IMR-90 (cell line): ENCODE measurements around the gene LYRM4. TPM values are rescaled to one million over a fixed set of nuclear protein-coding genes. Genes with fewer than 3 reads are reported as not detected.

Experiments used
- ATAC-seq: fragments of 200-7000 bp; cut with Tn5 transposase; 2 replicates; pipeline ENCODE4 v1.9.1; 2020; ENCODE audit warnings: low read depth, mild to moderate bottlenecking, moderate library complexity
- BruUV-seq: library from RNA; stranded (reverse); fragments of 400-500 nt; replicated peaks from 2 replicates; lab custom pipeline; 2021; lab: Mats Ljungman, UMichigan
- CTCF ChIA-PET: fragments of 300-600 bp; formaldehyde crosslinking; extraction: SDS; loops from one replicate; lab custom pipeline; 2021; ENCODE audit warnings: antibody characterized with exemption; lab: Yijun Ruan, JAX
- POLR2A ChIA-PET: fragments of 300-600 bp; sonication (Branson Sonifier 250); formaldehyde crosslinking; loops from one replicate; lab custom pipeline; 2022; ENCODE audit warnings: antibody characterized with exemption; ENCODE audit not compliant: unreplicated experiment; lab: Charles Lee
- DNase-seq: peaks from one replicate; pipeline ENCODE4 v3.0.0; 2013
- H2AFZ ChIP-seq: replicated peaks from 2 replicates; pipeline ENCODE3; 2013; ENCODE audit warnings: low read length, mild to moderate bottlenecking; ENCODE audit not compliant: poor library complexity
- H2AK5ac ChIP-seq: 2 replicates; pipeline ENCODE4 v1.6.1; 2013; ENCODE audit warnings: low read depth, low read length, inconsistent platforms
- H2AK9ac ChIP-seq: replicated peaks from 2 replicates; pipeline ENCODE3; 2013; ENCODE audit warnings: mild to moderate bottlenecking, low read depth, low read length, moderate library complexity; ENCODE audit not compliant: poor library complexity
- H2BK120ac ChIP-seq: 2 replicates; pipeline ENCODE4 v1.6.1; 2013; ENCODE audit warnings: low read depth, low read length, inconsistent platforms
- H2BK15ac ChIP-seq: 3 replicates; pipeline ENCODE4 v1.6.1; 2013; ENCODE audit warnings: low read depth, low read length, inconsistent platforms
- H2BK20ac ChIP-seq: 2 replicates; pipeline ENCODE4 v1.6.1; 2013; ENCODE audit warnings: low read depth, mild to moderate bottlenecking, inconsistent platforms, low read length, moderate library complexity
- H2BK5ac ChIP-seq: 2 replicates; pipeline ENCODE4 v1.6.1; 2013; ENCODE audit warnings: mild to moderate bottlenecking, low read depth, low read length, inconsistent platforms; ENCODE audit not compliant: poor library complexity, severe bottlenecking
- H3K14ac ChIP-seq: replicated peaks from 2 replicates; pipeline ENCODE4 v1.6.1; 2013; ENCODE audit warnings: low read depth, low read length, inconsistent platforms
- H3K18ac ChIP-seq: 2 replicates; pipeline ENCODE4 v1.6.1; 2013; ENCODE audit warnings: low read depth, low read length, control low read depth
- H3K23ac ChIP-seq: 2 replicates; pipeline ENCODE4 v1.6.1; 2013; ENCODE audit warnings: low read depth, low read length, inconsistent platforms
- H3K27ac ChIP-seq: 2 replicates; pipeline ENCODE4 v1.5.1; 2013; ENCODE audit warnings: mild to moderate bottlenecking, control low read depth, low read length; ENCODE audit not compliant: insufficient read depth
- H3K27me3 ChIP-seq: 2 replicates; pipeline ENCODE4 v1.6.1; 2013; ENCODE audit warnings: low read length; ENCODE audit not compliant: control insufficient read depth, insufficient read depth
- H3K36me3 ChIP-seq: 2 replicates; pipeline ENCODE4 v1.6.1; 2013; ENCODE audit warnings: low read length, mixed read lengths; ENCODE audit not compliant: control insufficient read depth, insufficient read depth
- H3K4ac ChIP-seq: 2 replicates; pipeline ENCODE4 v1.6.1; 2013; ENCODE audit warnings: low read depth, low read length, inconsistent platforms
- H3K4me1 ChIP-seq: 2 replicates; pipeline ENCODE4 v1.6.1; 2013; ENCODE audit warnings: low read length, mixed read lengths; ENCODE audit not compliant: control insufficient read depth, insufficient read depth
- H3K4me2 ChIP-seq: 2 replicates; pipeline ENCODE4 v1.6.1; 2013; ENCODE audit warnings: low read depth, mild to moderate bottlenecking, control low read depth, low read length, moderate library complexity
- H3K4me3 ChIP-seq: 2 replicates; pipeline ENCODE4 v1.5.1; 2013; ENCODE audit warnings: low read depth, mild to moderate bottlenecking, control low read depth, low read length, moderate library complexity; ENCODE audit not compliant: insufficient read depth
- H3K56ac ChIP-seq: 2 replicates; pipeline ENCODE4 v1.6.1; 2013; ENCODE audit warnings: low read length, inconsistent platforms; ENCODE audit not compliant: insufficient read depth; ENCODE audit errors: extremely low read depth
- H3K79me1 ChIP-seq, 2 experiments: 2 replicates each; pipeline ENCODE4 v1.6.1; 2013; ENCODE audit warnings: low read length in 2 of 2, inconsistent platforms in 1 of 2, low read depth in 1 of 2
- H3K9ac ChIP-seq: 2 replicates; pipeline ENCODE4 v1.6.1; 2013; ENCODE audit warnings: low read depth, low read length, control low read depth
- H3K9me1 ChIP-seq: 2 replicates; pipeline ENCODE4 v1.6.1; 2013; ENCODE audit warnings: low read length, inconsistent platforms; ENCODE audit not compliant: insufficient read depth
- H3K9me3 ChIP-seq: 2 replicates; pipeline ENCODE4 v1.6.1; 2013; ENCODE audit warnings: low read length; ENCODE audit not compliant: control insufficient read depth, insufficient read depth
- H4K20me1 ChIP-seq: 2 replicates; pipeline ENCODE4 v1.6.1; 2013; ENCODE audit warnings: low read length, inconsistent platforms; ENCODE audit not compliant: insufficient read depth
- H4K5ac ChIP-seq: 2 replicates; pipeline ENCODE4 v1.6.1; 2013; ENCODE audit warnings: mild to moderate bottlenecking, low read depth, low read length, control low read depth
- H4K8ac ChIP-seq, 2 experiments: 2 replicates each; pipeline ENCODE4 v1.6.1; 2013; ENCODE audit warnings: low read depth in 2 of 2, low read length in 2 of 2, control low read depth in 1 of 2, inconsistent platforms in 1 of 2
- H4K91ac ChIP-seq: 2 replicates; pipeline ENCODE4 v1.6.1; 2013; ENCODE audit warnings: low read depth, low read length, inconsistent platforms; ENCODE audit not compliant: insufficient read depth
- CEBPB ChIP-seq: IDR thresholded peaks from 2 replicates; pipeline ENCODE4 v1.6.1; 2012; ENCODE audit warnings: low read depth, low read length, improper control_type of control experiment
- CTCF ChIP-seq: conservative IDR thresholded peaks from 2 replicates; pipeline ENCODE4 v1.5.1; 2012; ENCODE audit warnings: mild to moderate bottlenecking, low read depth, low read length, improper control_type of control experiment
- MAZ ChIP-seq: IDR thresholded peaks from 2 replicates; pipeline ENCODE4 v1.6.1; 2012; ENCODE audit warnings: low read depth, mild to moderate bottlenecking, low read length, improper control_type of control experiment, moderate library complexity, borderline replicate concordance
- POLR2A ChIP-seq: IDR thresholded peaks from 2 replicates; pipeline ENCODE4 v1.6.1; 2012; ENCODE audit warnings: mild to moderate bottlenecking, low read depth, low read length
- RCOR1 ChIP-seq: IDR thresholded peaks from 2 replicates; pipeline ENCODE4 v1.6.1; 2012; ENCODE audit warnings: mild to moderate bottlenecking, low read length, improper control_type of control experiment; ENCODE audit not compliant: insufficient replicate concordance
- RFX5 ChIP-seq: IDR thresholded peaks from 2 replicates; pipeline ENCODE4 v1.8.0; 2012; ENCODE audit warnings: low read depth, mild to moderate bottlenecking, low read length, moderate library complexity
- WGBS, 2 experiments: methylation state at CpG; one replicate each; pipeline versions ENCODE4 v1.1.5 to v1.1.7; 2013; ENCODE audit warnings: missing lambda C conversion rate in 2 of 2; ENCODE audit not compliant: insufficient read length in 1 of 2; ENCODE audit errors: extremely low coverage in 2 of 2; 5-methylcytosine and 5-hydroxymethylcytosine counted together
- dilution Hi-C: fragments of 300-500 bp; cut with HindIII; formaldehyde crosslinking; loops from one replicate; pipeline ENCODE4 v1.14.3; 2018; ENCODE audit warnings: low sequenced_read_pairs; ENCODE audit not compliant: unreplicated experiment
- in situ Hi-C: fragments of 300-500 bp; cut with MboI; formaldehyde crosslinking; loops from 3 replicates; pipeline ENCODE4 v1.14.3; 2019; ENCODE audit warnings: low sequenced_read_pairs, inconsistent platforms, mixed read lengths
- intact Hi-C: fragments of 100-400 bp; cut with micrococcal nuclease; formaldehyde crosslinking; loops from 2 replicates; pipeline ENCODE4 v1.10.0; 2022
- polyA plus RNA-seq, 3 experiments: library from polyadenylated mRNA; depleted of rRNA; stranded (reverse); fragments of >200 nt; gene quantifications; 2 replicates each; pipeline ENCODE4 v1.2.3, GENCODE V29; 2012; ENCODE audit warnings: low replicate concordance in 1 of 3
- total RNA-seq: library from RNA; depleted of rRNA; stranded (reverse); fragments of >200 nt; gene quantifications from 2 replicates; pipeline ENCODE4 v1.2.3, GENCODE V29; 2012

LYRM4 gene
- total and polyA plus RNA-seq, 2 of the 4 experiments (the other 2 are of a cell fraction): 11.5 to 26.6 TPM

DNA sequence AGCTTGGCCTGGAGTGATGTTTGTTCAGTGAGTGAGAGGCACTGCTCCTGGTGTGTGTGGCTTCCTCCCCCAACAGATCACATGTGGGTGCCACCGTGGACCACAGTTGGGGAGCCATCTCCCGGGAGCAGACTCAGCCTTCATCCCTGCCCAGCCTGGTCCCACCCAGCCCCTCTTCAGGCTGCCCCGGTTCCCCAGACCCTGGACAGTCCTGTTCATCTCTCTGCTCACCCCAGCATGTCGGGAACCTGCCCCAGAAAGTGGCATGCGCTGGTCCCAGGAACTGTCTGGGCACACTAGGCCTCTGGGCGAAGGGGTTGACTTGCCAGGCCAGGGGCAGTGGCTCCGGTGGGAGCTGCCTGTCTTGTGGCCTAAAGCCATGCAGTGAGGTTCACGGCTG lies 197.1 kb downstream of the LYRM4 start:
- Histone ChIP-seq H3K27me3 (no peaks in the 10 kb centered on the region; the same call in none of the 2 replicates), H2BK120ac (no peak overlapping the region), H2AK9ac (no peak overlapping the region), H3K4me3 (no peak overlapping the region), H2AFZ (no peak overlapping the region), H3K18ac (no peak overlapping the region), H3K36me3 (no peaks in the 10 kb centered on the region), H4K91ac (no peak overlapping the region), H3K23ac (no peak overlapping the region), H3K9me1 (no peaks in the 10 kb centered on the region), H3K4me1 (no peaks in the 10 kb centered on the region), H2BK20ac (no peak overlapping the region), H3K56ac (no peak overlapping the region), H2AK5ac (no peak overlapping the region), H3K79me1 (no peaks in the 10 kb centered on the region), H3K27ac (no peak overlapping the region), H4K5ac (no peak overlapping the region), H3K9ac (no peak overlapping the region), H4K20me1 (no peaks in the 10 kb centered on the region), H4K8ac (no peak overlapping the region), H3K4ac (no peak overlapping the region), H2BK15ac (no peak overlapping the region), H2BK5ac (no peak overlapping the region), H3K4me2 (no peak overlapping the region), H3K14ac (no peak overlapping the region), H3K9me3 (peaks cover 4% of the 10 kb centered on the region)
- intact Hi-C loops (no loop called here), dilution Hi-C loops (no loop called here), in situ Hi-C loops (no loop called here)
- ATAC-seq: no peak
- no TSS peak for BruUV-seq
- POLR2A ChIA-PET: no interaction called here
- no peak for DNase-seq
- CTCF ChIA-PET: no interaction called here
- no peak for TF ChIP-seq POLR2A
- TF ChIP-seq RCOR1: no peak
- no peak for TF ChIP-seq RFX5
- TF ChIP-seq CEBPB: no peak
- no peak for TF ChIP-seq MAZ
- TF ChIP-seq CTCF: no peak
- 79% methylated on average over 5 of the region's 8 CpGs; no CpG with 5 or more reads in 1 of the 2 experiments for WGBS, 2 experiments
